ENCODE data around the gene SS18.

SS18 gene

DNA sequence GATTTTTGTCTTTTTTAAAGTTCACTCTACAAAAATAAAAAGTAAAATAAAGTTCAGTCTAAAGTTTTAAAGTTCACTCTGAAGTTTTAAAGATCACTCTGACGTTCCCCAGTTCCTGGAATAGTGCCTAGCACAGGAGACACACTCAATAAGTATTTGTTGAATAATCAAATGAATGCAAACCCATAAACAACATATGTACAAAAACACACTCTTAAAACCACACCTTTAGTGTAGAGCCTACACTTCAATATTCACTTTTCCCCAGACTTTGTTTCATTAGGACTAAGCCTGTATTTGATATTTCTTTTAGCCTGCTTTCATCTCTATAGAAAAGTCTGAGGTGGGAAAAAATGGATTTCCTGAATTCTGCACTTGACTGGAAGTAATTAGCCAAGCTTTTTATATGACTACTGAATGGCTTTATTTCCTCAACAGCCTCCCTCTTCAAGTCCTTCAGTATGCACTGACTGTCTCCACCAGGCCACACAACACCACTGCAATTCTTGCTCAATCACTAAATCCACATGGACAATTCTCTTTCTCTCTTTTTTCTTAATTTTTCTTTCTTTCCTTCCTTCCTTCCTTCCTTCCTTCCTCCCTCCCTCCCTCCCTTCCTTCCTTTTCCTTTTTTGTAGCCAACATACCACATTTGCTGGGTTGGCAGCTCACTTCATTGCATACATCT, 104.6 kb downstream of the SS18 start:
- H3K9ac ChIP-seq (ENCODE audit: low read depth, low read length, poor library complexity, severe bottlenecking): no peak overlapping the region
- H3K4me1 ChIP-seq (ENCODE audit: insufficient read depth, low read length, poor library complexity, severe bottlenecking): no peaks in the 10 kb centered on the region
- no peaks in the 10 kb centered on the region for H3K36me3 ChIP-seq (ENCODE audit: insufficient read depth, low read length)
- no peaks in the 10 kb centered on the region for H3K9me2 ChIP-seq (replicated peaks; ENCODE audit: low read depth, low read length)
- no peak overlapping the region for H3K4me3 ChIP-seq (ENCODE audit: low read length, poor library complexity, severe bottlenecking)
- H3K79me2 ChIP-seq (ENCODE audit: insufficient read depth, low read length): no peaks in the 10 kb centered on the region
- H3K4me2 ChIP-seq (ENCODE audit: low read depth, low read length, poor library complexity, severe bottlenecking): no peak overlapping the region
- TF ChIP-seq, protein P1, sequence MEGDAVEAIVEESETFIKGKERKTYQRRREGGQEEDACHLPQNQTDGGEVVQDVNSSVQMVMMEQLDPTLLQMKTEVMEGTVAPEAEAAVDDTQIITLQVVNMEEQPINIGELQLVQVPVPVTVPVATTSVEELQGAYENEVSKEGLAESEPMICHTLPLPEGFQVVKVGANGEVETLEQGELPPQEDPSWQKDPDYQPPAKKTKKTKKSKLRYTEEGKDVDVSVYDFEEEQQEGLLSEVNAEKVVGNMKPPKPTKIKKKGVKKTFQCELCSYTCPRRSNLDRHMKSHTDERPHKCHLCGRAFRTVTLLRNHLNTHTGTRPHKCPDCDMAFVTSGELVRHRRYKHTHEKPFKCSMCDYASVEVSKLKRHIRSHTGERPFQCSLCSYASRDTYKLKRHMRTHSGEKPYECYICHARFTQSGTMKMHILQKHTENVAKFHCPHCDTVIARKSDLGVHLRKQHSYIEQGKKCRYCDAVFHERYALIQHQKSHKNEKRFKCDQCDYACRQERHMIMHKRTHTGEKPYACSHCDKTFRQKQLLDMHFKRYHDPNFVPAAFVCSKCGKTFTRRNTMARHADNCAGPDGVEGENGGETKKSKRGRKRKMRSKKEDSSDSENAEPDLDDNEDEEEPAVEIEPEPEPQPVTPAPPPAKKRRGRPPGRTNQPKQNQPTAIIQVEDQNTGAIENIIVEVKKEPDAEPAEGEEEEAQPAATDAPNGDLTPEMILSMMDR (conservative IDR thresholded peaks at IDR 0.05; ENCODE audit: low read length): no peak
- TF ChIP-seq EZH2phosphoT487 (IDR thresholded peaks at IDR 0.05; ENCODE audit: borderline replicate concordance): no peak
- H2AFZ ChIP-seq (ENCODE audit: low read length): no peak overlapping the region
- H3K9me3 ChIP-seq (ENCODE audit: insufficient read depth, low read depth, low read length): no peaks in the 10 kb centered on the region
- no peaks in the 10 kb centered on the region for H3K27me3 ChIP-seq (ENCODE audit: insufficient read depth, low read length, poor library complexity, severe bottlenecking)
- H4K20me1 ChIP-seq (ENCODE audit: insufficient read depth, low read length, poor library complexity, severe bottlenecking): no peaks in the 10 kb centered on the region
- no peaks in the 10 kb centered on the region for H3F3A ChIP-seq (ENCODE audit: low read depth)

DNA sequence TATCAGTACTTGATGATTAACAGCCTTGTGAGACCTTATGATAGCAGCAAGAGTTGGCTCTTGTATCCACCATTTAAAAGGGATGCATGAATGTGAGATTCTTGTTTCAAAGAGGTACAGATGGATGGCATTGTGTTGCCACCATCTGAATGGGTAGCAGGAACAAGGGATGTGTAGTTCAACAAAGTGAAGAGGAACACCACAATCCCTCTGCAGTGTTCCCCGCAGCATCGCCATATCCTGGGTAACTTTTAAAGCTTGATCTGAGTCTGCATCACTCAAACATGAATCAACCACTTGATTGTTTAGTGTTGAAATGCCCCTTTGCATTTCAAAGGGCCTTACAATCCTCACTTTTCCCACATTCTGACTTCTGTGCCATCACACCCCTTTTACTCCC, 106.7 kb downstream of the SS18 start:
- H4K20me1 ChIP-seq (ENCODE audit: insufficient read depth, low read length, poor library complexity, severe bottlenecking): no peaks in the 10 kb centered on the region
- TF ChIP-seq, protein P1 (conservative IDR thresholded peaks at IDR 0.05; ENCODE audit: low read length): no peak
- TF ChIP-seq EZH2phosphoT487 (IDR thresholded peaks at IDR 0.05; ENCODE audit: borderline replicate concordance): no peak
- H3K9me2 ChIP-seq (replicated peaks; ENCODE audit: low read depth, low read length): no peaks in the 10 kb centered on the region
- no peak overlapping the region for H2AFZ ChIP-seq (ENCODE audit: low read length)
- no peaks in the 10 kb centered on the region for H3K9me3 ChIP-seq (ENCODE audit: insufficient read depth, low read depth, low read length)
- H3K4me3 ChIP-seq (ENCODE audit: low read length, poor library complexity, severe bottlenecking): no peak overlapping the region
- H3K27me3 ChIP-seq (ENCODE audit: insufficient read depth, low read length, poor library complexity, severe bottlenecking): no peaks in the 10 kb centered on the region
- H3K9ac ChIP-seq (ENCODE audit: low read depth, low read length, poor library complexity, severe bottlenecking): no peak overlapping the region
- no peaks in the 10 kb centered on the region for H3F3A ChIP-seq (ENCODE audit: low read depth)
- H3K79me2 ChIP-seq (ENCODE audit: insufficient read depth, low read length): no peaks in the 10 kb centered on the region
- H3K4me1 ChIP-seq (ENCODE audit: insufficient read depth, low read length, poor library complexity, severe bottlenecking): no peaks in the 10 kb centered on the region
- no peaks in the 10 kb centered on the region for H3K36me3 ChIP-seq (ENCODE audit: insufficient read depth, low read length)
- H3K4me2 ChIP-seq (ENCODE audit: low read depth, low read length, poor library complexity, severe bottlenecking): no peak overlapping the region

DNA sequence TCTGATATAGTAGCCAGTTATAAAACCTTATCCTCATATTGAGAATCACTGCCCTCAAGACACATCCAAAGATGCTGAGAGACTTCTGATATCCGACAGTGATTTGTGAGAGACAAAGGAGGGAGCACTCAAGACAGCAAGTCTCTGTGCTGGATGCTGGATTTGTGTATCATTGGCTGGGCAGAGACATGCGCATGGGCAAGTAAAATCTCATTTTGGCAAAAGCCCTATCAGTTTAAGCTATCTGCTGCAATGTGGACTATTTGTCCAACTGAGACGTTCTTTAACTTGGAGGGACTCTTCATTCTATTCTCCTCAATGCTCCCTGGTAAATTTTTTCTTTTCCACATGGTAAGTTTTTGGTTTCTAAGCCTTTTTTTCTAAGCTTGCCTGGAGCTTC, 107.5 kb downstream of the SS18 start:
- no peak overlapping the region for H2AFZ ChIP-seq (ENCODE audit: low read length)
- no peak for TF ChIP-seq EZH2phosphoT487 (IDR thresholded peaks at IDR 0.05; ENCODE audit: borderline replicate concordance)
- TF ChIP-seq, protein P1 (conservative IDR thresholded peaks at IDR 0.05; ENCODE audit: low read length): no peak
- H3K36me3 ChIP-seq (ENCODE audit: insufficient read depth, low read length): no peaks in the 10 kb centered on the region

More for the DNA sequence above, 107.5 kb downstream of the SS18 start:
- Histone ChIP-seq H3K9ac (ENCODE audit: low read depth, low read length, poor library complexity, severe bottlenecking) (no peak overlapping the region), H3K4me3 (ENCODE audit: low read length, poor library complexity, severe bottlenecking) (no peak overlapping the region), H3K4me1 (ENCODE audit: insufficient read depth, low read length, poor library complexity, severe bottlenecking) (no peaks in the 10 kb centered on the region), H3K79me2 (ENCODE audit: insufficient read depth, low read length) (no peaks in the 10 kb centered on the region), H3F3A (ENCODE audit: low read depth) (no peaks in the 10 kb centered on the region), H4K20me1 (ENCODE audit: insufficient read depth, low read length, poor library complexity, severe bottlenecking) (no peaks in the 10 kb centered on the region), H3K4me2 (ENCODE audit: low read depth, low read length, poor library complexity, severe bottlenecking) (no peak overlapping the region), H3K27me3 (ENCODE audit: insufficient read depth, low read length, poor library complexity, severe bottlenecking) (no peaks in the 10 kb centered on the region), H3K9me3 (ENCODE audit: insufficient read depth, low read depth, low read length) (no peaks in the 10 kb centered on the region), H3K9me2 (replicated peaks; ENCODE audit: low read depth, low read length) (no peaks in the 10 kb centered on the region)

All from Loucy (cell line).